Liver (tissue), 9 donors: ENCODE data around the gene OSBPL5. TPM values are rescaled to one million over a fixed set of nuclear protein-coding genes. Genes with fewer than 3 reads are reported as not detected.

Source experiments
- DNase-seq: peaks from one replicate; pipeline ENCODE4 v3.0.0-alpha.2; 2017; ENCODE audit warnings: low spot score
- H3K27ac ChIP-seq, 2 donors: one replicate each; pipeline ENCODE4 v1.7.0; 2013; ENCODE audit warnings: inconsistent platforms in 2 of 2, low read length in 2 of 2, control low read depth in 1 of 2, low read depth in 1 of 2, mild to moderate bottlenecking in 1 of 2
- H3K27me3 ChIP-seq, 4 donors: one replicate each; pipeline versions ENCODE4 v1.6.1 to v1.7.0; 2013; ENCODE audit warnings: low read length in 3 of 4, inconsistent platforms in 1 of 4, mild to moderate bottlenecking in 1 of 4, moderate library complexity in 1 of 4; ENCODE audit not compliant: control insufficient read depth in 4 of 4, insufficient read depth in 4 of 4
- H3K36me3 ChIP-seq, 4 donors: one replicate each; pipeline versions ENCODE4 v1.6.1 to v1.7.0; 2013; ENCODE audit warnings: low read length in 3 of 4, mild to moderate bottlenecking in 3 of 4, low read depth in 1 of 4, moderate library complexity in 1 of 4; ENCODE audit not compliant: control insufficient read depth in 4 of 4, insufficient read depth in 3 of 4
- H3K4me1 ChIP-seq, 4 donors: one replicate each; pipeline versions ENCODE4 v1.6.1 to v1.7.0; 2013; ENCODE audit warnings: low read length in 3 of 4, mild to moderate bottlenecking in 3 of 4, moderate library complexity in 1 of 4; ENCODE audit not compliant: control insufficient read depth in 4 of 4, insufficient read depth in 4 of 4
- H3K4me3 ChIP-seq, 3 donors: one replicate each; pipeline versions ENCODE4 v1.6.1 to v1.7.0; 2013; ENCODE audit warnings: low read length in 3 of 3, control low read depth in 1 of 3, low read depth in 1 of 3, mild to moderate bottlenecking in 1 of 3
- H3K9ac ChIP-seq, 2 donors: one replicate each; pipeline ENCODE4 v1.7.0; 2013; ENCODE audit warnings: low read length in 2 of 2, mild to moderate bottlenecking in 2 of 2, moderate library complexity in 2 of 2, control low read depth in 1 of 2, low read depth in 1 of 2
- H3K9me3 ChIP-seq, 4 donors: one replicate each; pipeline versions ENCODE4 v1.6.1 to v1.7.0; 2013; ENCODE audit warnings: low read length in 3 of 4; ENCODE audit not compliant: control insufficient read depth in 4 of 4
- ATF3 ChIP-seq: IDR thresholded peaks from 2 replicates; pipeline ENCODE4 v1.6.1; 2016; ENCODE audit warnings: antibody characterized with exemption
- CTCF ChIP-seq: fragments of 150-350 bp; IDR thresholded peaks from 2 replicates; pipeline ENCODE4 v1.5.1; 2017; ENCODE audit warnings: improper control_type of control experiment, low read depth, low read length; ENCODE audit not compliant: missing input control
- EGR1 ChIP-seq, 2 donors: IDR thresholded peaks; 2 replicates each; pipeline ENCODE4 v1.6.1; 2016 to 2018; ENCODE audit warnings: antibody characterized with exemption in 2 of 2, low read depth in 2 of 2
- FOXA2 ChIP-seq: IDR thresholded peaks from 2 replicates; pipeline ENCODE4 v1.6.1; 2016; ENCODE audit warnings: antibody characterized with exemption
- HNF4G ChIP-seq: IDR thresholded peaks from 2 replicates; pipeline ENCODE4 v1.6.1; 2016; ENCODE audit warnings: antibody characterized with exemption
- JUND ChIP-seq, 2 donors: IDR thresholded peaks; 2 replicates each; pipeline ENCODE4 v1.6.1; 2016; ENCODE audit warnings: antibody characterized with exemption in 2 of 2
- RAD21 ChIP-seq, 2 donors: IDR thresholded peaks; 2 replicates each; pipeline ENCODE4 v1.6.1; 2016; ENCODE audit warnings: antibody characterized with exemption in 2 of 2, mild to moderate bottlenecking in 2 of 2
- REST ChIP-seq: IDR thresholded peaks from 2 replicates; pipeline ENCODE4 v1.6.1; 2016; ENCODE audit warnings: antibody characterized with exemption, mild to moderate bottlenecking
- TAF1 ChIP-seq: conservative IDR thresholded peaks from 2 replicates; pipeline ENCODE4 v1.6.1; 2016; ENCODE audit warnings: antibody characterized with exemption, mild to moderate bottlenecking
- ZBTB33 ChIP-seq: IDR thresholded peaks from 2 replicates; pipeline ENCODE4 v1.6.1; 2016; ENCODE audit warnings: antibody characterized with exemption
- WGBS: extraction: QIAGEN DNeasy Blood & Tissue Kit; methylation state at CpG from one replicate; pipeline ENCODE4 v1.1.7; 2013; 5-methylcytosine and 5-hydroxymethylcytosine counted together
- polyA plus RNA-seq, 2 donors: library from polyadenylated mRNA; stranded (reverse) in 1 of 2; unstranded in 1 of 2; fragments of 200-250 nt in 1 of 2; fragments of >200 nt in 1 of 2; fragmentation: Nextera tagmentation in 1 of 2; extraction: Ambion mirVana in 1 of 2; gene quantifications; one replicate each; pipeline versions ENCODE4 v1.2.1 to v1.2.3, GENCODE V29; 2013 to 2015
- total RNA-seq, 2 donors: library from RNA; depleted of rRNA; stranded (reverse); fragments of >200 nt; gene quantifications; one replicate each; pipeline ENCODE4 v1.2.3, GENCODE V29; 2014
- donor health status: healthy.
- donor health status: healthy.
- donor health status: healthy.
- donor health status: healthy.
- donor health status: healthy.

The OSBPL5 gene
- total and polyA plus RNA-seq, 4 donors: 0.74 to 6.2 (median 3.9) TPM

DNA sequence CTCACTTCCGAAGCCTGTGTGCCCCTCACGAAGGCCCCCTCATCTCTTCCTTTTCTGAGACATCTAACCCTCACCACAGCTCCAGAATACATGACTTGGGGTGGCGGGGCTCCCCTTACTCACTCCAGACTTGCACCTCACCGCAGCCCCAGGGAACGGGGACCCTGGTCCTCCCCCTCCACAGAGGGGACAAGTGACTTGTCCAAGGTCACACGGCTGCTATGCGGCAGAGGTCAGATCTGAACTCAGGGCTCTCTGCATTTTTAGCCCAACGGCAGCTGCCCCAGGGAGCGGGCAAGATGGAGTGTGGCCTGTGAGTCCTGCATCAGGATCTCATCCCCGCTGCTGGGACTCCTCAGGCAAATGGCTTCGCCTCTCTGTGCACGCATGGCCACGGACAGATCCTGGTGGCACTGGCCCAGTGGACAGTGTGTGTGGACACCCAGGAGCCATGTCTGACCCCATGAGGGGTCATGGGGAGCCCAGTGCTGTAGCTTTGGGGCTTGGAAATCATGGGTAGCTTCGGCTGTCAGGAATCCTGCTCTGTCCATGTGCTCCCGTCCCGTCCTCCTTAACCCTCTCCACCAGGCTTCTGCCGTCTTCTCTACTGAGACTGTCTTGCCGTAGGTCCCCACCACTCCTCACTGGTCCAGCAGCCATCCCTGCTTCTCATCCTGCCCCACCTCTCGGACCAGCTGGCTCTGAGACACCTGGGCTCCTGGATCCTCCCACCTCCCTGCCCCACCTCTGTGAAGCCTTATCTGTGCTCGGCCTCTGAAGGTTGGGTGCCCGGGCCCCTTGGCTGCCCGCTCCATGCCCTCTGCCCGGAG, 59.9 kb downstream of the OSBPL5 start:
- Histone ChIP-seq H3K27ac (no peak overlapping the region), H3K4me1 (no peaks in the 10 kb centered on the region), H3K27me3 (no peaks in the 10 kb centered on the region), H3K36me3 (no peaks in the 10 kb centered on the region), H3K9ac (no peak overlapping the region), H3K4me3 (no peak overlapping the region), H3K9me3 (no peaks in the 10 kb centered on the region)
- WGBS: 94% methylated on average over 23 of the region's 23 CpGs
- TF ChIP-seq CTCF: no peak
- no peak for TF ChIP-seq EGR1 (IDR thresholded peaks at IDR 0.05; ENCODE audit: low read depth in 2 of 2)
- no peak for TF ChIP-seq HNF4G
- no peak for TF ChIP-seq RAD21 (IDR thresholded peaks at IDR 0.05)
- no peak for TF ChIP-seq FOXA2
- no peak for TF ChIP-seq TAF1
- no peak for TF ChIP-seq REST
- no peak for TF ChIP-seq JUND (IDR thresholded peaks at IDR 0.05)
- no peak for TF ChIP-seq ATF3
- DNase-seq: no peak

DNA sequence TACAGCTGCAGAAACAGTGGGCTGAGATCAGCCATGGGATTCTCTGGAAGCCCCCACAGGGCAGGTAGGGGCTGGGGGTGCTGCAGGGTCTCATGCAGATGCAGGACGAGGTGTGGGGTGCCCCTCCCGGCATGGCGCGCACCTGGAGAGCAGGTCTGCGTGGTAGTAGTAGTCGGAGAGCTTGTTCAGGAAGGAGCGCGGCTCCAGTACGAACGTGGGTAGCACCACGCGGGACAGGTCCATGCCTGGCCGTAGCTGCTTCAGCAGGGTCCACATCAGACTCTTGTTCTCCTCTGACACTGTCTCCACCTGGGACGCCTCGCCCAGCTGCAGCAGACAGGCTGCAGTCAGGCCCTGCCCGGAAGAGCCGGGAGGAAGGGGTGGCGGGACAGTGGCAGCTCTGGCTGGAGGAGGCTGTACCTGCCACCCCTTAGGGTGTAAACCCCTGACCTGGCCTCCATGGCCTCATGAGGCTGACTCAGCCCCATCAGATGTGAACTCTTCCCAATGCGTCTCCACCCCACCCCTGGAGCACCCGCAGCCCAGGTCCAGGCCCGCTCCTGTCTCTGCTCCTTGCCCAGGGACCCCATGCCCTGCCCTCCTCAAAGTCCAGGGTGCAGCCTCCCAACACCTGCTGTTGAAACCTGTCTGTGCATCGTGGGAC, 60.9 kb downstream of the OSBPL5 start:
- Histone ChIP-seq H3K4me1 (no peaks in the 10 kb centered on the region), H3K27ac (no peak overlapping the region), H3K9ac (no peak overlapping the region), H3K9me3 (no peaks in the 10 kb centered on the region), H3K27me3 (no peaks in the 10 kb centered on the region), H3K4me3 (no peak overlapping the region), H3K36me3 (no peaks in the 10 kb centered on the region)
- TF ChIP-seq ZBTB33 (no peak), CTCF (no peak)
- no peak for DNase-seq
- 93% methylated on average over 22 of the region's 22 CpGs for WGBS
